Stimulated activated CD4-positive, alpha-beta T cell treated with anti-CD3 and anti-CD28 coated beads, Interleukin-12 subunit alpha, Interleukin-12 subunit beta, amount 100 ng/mL, for 24 hours (primary cell): ENCODE measurements around the gene LRBA.

Experiments
- DNase-seq, 2 experiments: peaks; one replicate each; pipeline ENCODE4 v3.0.0-alpha.2; 2020; ENCODE audit warnings: low read depth in 2 of 2

The LRBA gene

DNA sequence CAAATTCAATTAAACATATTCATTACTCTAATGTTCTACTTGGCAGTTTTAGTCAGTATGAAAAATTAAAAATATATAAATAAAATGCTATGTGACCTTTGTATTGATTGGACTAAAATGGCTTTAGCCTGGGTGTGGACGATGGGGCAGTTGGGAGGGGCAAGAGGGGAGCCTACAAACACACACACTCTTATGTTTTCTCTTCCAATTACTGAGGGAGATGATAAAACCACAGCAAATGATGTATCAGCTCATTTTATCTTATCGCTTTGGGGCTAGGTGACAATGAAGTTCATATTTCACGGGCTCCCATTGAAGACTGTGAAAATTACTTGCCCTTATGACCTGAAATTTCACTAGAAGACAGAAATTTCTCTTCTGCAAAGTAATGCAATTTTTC is 517.5 kb downstream of the LRBA start:
- no peak for DNase-seq

DNA sequence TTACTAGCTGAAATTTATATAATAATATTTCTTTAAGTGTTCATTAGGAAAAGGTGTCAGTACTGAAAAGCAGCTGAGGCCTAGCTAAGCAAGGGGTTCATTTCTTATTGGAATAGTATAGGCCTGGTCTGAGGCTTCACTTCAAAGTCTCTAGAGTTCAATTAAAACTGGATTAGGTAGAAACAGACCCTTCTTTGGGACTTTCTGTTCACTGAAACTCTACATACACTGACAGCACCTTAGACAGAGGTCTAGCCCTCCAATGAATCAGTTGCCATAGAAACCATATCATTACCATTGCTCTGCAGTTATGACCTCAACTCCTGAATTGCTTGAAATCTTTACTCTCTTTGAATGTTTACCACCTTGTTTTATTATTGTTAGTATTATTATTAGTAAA is 519.5 kb downstream of the LRBA start:
- DNase-seq: no peak

DNA sequence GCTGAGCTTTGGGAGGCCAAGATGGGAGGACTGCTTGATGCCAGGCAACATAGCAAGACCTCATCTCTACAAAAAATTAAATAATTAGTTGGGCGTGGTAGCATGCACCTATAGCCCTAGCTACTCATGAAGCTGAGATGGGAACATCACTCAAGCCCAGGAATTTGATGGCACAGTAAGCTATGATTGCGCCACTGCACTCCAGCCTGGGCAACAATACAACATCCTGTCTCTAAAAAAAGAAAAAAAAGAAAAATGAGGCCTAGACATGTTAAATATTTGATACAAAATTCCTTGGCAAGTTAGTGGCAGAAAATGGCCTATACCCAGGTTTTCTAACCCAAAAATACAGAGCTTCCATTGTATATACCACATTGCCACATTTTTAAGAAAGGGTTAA is 521.2 kb downstream of the LRBA start:
- no peak for DNase-seq

DNA sequence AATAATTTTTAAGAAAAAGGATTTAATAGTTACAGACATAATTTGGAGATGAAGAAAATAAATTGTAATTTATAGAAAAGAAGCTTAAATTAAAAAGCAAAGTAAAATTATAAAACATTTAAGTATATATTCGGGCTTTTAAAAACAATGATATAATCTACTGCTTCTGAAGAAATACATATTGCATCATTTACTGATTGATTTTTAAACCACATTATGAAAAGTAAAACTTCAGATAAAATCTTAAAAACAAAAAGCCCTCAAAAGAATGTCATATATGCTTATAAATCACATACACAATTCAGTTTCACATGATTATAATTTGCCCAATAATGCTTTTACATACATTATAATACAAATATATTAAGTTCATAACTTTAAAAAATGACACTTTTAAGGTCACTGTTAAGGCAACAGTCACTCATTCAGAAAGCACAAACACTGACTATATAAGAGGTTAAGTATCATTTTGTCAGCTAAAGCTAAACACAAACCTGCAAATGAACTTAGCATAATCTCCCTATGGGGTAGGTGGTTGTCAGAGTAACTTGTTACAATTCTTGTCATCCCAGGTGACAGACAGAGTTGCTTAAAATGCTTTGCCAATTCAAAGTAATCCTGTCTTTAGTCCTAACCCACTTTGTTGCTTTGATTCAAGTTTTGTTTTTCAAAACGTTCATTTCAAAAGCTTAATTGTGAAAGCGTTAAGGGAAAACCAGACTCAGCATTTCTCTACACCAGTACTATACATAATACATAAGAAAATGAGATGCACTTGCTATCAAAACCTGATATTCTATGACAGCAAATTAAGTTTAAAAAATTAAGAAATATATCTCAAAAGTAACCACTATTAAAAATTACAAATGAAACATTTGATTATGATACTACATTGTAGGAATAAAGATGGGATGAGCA is 523.7 kb downstream of the LRBA start:
- DNase-seq: no peak

DNA sequence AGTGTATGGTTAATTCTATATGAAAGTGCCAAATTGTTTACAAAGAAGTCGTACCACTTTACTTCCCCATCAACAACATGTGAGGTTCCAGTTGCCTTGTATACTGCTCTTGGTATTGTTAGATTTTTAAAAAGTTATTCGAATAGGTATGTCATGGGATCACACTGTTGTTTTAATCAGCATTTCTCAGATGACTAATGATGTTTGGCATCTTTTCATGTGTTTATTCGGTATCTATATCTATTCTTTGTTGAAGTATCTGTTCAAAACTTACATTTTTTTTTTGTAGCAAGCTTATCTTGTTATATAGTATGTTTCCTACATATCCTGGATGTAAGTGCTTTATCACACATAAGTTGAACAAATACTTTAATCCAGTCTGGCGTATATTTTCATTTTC is 532.5 kb downstream of the LRBA start:
- no peak for DNase-seq

DNA sequence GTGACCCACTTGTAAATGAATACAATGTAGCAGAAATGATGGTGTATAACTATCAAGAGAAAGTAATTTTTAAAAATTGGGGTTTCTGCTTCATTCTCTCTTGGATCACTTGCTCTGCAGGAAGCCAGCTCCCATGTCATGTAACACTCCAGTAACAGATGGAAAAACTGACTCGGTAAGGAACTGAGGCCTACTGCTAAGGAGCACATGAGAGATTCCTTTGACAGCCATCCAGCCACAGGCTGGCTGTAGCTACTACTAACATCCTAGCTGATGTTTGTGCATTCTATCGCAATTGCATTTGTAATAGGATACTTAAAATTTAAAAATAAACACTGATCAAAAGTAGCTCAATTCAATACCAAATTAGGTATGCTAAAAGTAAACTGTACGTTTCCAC is 535.4 kb downstream of the LRBA start:
- no peak for DNase-seq

DNA sequence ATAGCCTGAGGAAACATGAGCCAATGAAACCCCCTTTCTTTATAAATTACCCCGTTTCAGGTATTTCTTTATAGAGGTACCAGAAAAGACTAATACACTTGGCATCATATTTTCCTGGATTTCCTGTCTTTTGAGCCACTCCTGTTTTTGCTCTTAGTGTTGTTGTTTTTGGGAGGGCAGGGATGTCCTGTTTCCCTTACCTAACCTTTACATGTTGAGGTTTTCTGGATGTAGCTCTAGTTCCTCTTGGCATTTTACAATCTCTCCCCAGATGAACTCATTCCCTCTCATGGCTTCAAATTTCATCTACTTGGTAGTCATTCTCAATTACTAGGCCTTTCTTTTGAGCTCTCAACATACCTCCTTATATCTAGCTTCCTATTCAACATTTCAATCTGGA is 537.2 kb downstream of the LRBA start:
- no peak for DNase-seq

DNA sequence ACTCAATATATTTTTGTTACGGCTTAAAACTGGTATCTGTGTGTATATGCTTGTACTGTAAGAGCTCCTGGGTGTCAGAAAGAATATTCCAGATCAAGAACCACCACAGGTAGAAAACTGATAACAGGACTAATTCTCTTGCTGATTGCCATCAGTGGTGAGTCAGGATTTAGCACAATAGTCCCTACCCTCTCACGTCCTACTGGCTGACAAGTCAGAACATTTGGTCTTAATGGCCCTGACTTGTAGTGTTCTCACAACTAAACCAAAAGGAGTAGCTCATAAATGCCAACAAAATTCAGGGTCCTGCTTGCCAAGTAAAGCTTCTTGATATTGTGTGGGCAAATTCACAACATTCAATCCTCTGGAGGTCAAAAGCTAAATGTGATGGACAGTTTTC is 538.3 kb downstream of the LRBA start:
- no peak for DNase-seq

DNA sequence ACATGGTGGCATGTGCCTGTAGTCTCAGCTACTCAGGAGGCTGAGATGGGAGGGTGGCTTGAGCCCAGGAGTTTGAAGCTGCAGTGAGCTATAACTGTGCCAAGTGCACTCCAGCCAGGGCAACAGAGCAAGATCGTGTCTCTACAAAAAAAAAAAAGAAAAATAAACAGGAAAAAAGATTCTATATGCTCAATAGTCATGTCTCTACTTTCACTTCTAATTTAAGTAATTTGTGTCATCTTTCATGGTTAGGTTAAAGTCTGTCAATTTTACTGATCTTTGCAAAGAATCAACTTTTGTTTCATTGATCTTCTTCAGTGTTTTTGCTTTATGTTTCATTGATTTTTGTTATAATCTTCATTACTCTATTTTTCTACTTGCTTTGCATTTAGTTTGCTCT is 539.3 kb downstream of the LRBA start:
- no peak for DNase-seq

DNA sequence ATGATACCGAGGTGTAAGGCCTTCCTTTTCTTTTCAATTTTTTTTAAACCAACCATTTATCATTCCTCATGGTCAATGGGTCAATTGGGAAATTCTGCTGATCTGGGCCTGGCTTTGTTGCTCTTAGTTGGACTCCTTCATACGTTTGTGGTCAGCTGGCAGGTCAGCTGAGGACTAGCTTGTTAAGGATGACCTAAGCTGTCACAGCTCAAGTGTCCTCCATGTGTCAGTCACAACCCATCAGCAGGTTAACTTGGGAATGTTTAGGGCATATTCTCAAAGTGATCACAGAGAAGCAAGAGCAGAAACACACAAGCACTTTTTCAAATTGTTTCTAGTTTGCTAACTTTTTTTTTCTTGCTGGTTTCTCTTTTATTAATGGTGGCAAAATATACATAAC is 550.6 kb downstream of the LRBA start:
- DNase-seq: no peak

DNA sequence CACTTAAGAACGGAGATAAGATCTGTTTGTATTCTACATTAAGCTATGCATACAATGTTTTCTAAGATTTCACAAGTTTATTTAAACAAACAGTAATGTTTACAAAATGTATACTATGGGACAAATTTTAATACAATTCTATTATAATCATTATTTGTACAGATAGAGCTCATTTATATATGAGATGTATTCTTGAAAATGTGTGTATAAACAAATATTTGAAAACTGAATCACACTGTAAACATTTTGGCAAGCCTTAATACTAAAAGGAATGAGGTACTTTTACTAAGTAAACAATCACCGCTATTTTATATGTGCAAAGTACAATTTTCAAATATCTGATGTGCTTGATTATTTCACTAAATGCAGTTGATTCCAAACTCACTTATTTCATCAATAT is 552.3 kb downstream of the LRBA start:
- no peak for DNase-seq

DNA sequence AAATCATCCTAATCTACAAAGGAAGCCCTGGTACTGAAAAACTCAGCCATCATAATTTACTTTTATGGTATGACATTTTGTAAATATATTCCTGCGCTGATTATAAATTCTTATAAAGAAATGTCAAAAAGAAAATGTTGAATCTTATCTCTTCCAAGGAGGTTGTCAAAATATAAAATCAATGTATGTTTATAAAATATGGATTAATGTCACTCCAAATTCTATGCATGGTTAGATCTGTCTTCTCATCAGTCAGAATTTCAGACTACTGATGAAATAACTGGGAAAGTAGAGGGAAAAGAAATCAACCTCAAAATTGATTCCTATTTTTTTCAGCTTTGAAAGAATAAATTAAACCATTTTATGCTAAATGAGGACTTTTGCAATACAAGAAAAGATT is 553.1 kb downstream of the LRBA start:
- no peak for DNase-seq

DNA sequence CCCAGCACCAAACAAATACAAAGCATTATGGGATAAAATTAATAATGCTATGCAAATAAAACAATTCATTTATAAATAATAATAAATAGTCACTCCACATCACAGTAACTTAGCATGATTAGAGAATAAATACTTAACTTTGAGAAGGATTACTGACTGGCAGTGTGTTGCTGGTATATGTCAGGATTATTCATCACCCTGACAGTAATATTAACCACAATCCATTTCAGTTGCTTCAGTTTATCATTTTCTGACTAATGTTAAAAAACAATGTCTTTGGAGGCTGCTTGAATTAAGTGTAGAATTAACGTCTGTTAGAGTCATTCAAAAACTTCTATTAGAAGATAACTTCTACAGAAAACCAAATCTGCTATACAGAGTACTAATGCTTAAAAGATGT is 557.3 kb downstream of the LRBA start:
- no peak for DNase-seq

DNA sequence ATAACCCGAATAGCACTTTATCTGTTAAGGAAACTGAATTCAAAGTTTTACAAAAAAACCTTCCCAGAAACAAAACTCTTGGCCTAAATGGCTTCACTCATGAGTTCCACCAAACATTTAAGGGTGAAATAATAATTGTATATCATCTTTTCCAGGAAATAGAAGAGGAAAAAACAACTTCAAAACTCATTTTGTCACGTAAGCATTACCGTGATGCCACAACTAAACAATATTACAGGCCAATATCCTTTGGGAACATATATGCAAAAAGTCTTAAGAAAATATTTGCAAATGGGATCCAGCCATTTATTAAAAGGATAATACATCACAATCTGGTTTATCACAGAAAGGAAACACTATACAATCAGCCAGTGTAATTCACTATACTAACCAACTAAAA is 563.2 kb downstream of the LRBA start:
- no peak for DNase-seq

DNA sequence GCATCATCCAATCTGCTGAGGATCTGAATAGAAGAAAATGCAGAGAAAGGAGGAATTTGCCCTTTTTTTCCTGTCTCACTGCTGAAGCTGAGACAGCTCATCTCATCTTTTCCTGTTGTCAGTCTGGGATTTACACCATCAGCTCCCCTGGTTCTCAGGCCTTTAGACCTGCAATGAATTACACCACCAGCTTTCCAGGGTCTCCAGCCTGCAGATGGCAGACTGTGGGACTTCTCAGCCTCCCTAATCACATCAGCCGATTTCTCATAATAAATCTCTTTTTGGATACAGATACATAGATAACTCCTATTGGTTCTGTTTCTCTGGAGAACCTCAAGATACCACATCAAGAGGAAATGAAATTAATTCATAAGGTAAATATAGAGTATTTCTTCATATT is 567.7 kb downstream of the LRBA start:
- no peak for DNase-seq

DNA sequence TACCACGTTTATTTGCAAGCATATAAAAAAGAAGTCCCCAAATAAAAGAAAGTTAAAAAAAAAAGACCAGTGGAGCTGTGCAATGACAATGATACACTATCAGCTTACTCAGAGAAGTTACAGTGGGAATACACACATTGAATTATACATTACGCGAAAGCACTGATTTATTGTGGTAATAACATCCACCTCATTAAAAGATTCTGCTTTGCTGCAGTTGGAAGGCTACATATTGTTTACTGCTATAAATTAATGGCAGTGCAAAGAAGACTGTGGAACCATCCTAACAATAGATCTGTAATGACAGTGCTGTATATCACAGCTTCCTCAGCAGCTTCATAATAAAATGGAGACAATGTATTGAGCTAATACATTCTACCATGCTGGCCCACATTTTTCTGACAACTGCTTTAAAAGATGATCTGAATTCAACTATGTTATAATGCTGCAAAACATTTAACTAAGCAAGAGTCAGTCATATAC is 575.6 kb downstream of the LRBA start:
- DNase-seq: no peak

DNA sequence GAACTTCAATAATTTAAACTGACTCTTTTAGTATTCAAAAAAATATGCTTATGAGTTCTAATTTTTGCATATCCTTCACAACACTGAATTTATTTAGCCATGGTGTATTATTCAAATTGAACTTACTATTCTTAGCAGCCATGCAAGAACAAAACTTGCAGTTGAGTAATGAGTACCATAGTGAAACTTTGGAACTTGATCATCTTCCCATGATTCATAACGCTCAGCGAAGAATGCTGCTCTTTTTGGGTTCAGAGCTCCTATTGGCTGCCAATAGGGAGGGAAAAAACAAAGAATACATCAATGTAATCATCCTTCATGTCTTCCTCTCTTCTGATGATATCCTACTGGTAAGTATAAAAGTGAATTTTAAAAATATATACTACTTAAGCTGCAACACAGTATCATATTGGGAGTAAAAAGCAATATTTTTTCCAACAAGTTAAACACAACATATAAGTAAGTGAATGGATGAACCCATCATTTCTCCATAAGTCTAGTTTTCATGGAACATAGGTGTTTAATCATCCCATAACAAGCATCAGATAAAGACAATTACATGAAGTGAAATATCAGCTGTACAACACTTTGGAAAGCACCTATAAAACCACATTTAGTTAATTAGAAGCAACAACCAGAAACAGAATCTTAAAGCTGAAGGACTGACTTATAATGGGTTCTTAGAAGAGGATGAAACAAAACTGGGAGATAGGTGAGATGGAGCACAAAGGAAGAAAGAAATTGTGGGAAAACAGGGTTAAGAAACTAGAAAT is 578.3 kb downstream of the LRBA start:
- no peak for DNase-seq

DNA sequence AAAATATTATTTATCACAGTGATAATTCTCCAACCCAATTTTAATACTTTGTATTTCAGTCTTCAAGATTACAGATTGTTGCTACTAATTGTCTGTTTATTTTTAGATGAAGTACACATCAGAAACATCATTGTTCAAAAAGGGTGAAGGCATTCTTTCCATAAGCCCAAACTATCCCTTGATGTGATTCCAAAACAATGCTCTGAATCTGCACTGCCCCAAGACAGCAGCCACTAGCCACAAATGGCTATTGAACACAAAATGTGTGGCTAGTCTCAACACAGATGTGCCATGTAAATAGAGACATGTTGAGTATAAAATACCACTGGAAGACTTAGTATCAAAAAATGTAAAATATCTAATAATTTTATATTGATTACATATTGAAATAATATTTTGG is 583.9 kb downstream of the LRBA start:
- DNase-seq: no peak

DNA sequence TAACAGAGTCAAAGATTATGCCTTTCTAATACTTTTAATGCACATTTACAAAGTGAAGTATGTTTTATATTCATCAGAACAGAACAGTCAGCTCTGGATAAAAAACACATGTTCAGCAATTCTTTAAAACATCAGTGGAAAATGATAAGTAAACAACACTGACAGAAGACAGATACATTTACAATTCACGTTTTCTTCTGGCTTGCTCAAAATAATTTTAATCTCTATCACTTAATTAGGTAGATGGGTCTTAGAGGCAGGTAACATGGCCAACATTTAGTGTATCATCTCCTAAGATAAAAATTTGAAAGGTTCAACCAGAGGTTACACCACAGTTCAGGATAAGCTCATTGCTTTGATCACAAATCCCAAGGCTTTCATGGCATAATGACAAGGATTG is 589.9 kb downstream of the LRBA start:
- no peak for DNase-seq

DNA sequence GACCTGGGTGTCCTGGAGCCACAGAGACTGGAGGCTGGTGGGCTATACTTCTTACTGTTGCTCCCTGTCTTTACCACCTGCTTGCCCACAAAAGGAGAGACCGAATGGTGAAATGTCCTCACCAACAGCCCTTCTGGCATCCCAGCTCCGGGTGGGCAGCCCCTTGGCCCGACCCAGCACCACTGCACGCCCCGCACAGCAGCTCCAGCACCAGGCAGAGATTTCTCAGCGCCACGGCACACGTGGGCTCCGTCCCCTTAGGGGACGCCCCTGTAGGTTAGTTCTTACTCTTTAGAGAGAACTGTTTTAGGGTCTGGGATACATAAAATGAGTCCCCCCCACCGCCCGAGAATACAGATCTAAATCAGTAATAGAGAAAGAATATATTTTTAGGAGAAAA is 591.6 kb downstream of the LRBA start:
- DNase-seq: no peak

DNA sequence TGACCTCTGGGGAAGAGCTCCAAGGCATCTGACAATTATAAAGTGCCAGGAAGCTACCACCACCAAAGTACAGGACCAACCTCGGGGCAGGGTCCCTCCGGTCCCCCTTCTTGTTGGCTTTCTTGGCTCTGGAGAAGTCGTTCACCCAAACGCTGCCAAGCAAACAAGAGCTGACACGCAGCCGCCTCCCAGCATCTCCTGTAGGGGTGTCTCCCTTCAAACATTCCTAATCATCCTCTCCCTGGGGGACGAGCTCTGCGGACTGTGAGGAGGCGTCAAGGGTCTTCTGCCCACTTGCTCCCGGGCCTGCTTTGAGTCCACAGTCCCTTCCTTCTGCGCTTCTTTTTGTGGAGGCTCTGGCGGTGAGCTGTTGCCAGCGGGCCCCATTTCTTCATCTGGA is 592.0 kb downstream of the LRBA start:
- no peak for DNase-seq

DNA sequence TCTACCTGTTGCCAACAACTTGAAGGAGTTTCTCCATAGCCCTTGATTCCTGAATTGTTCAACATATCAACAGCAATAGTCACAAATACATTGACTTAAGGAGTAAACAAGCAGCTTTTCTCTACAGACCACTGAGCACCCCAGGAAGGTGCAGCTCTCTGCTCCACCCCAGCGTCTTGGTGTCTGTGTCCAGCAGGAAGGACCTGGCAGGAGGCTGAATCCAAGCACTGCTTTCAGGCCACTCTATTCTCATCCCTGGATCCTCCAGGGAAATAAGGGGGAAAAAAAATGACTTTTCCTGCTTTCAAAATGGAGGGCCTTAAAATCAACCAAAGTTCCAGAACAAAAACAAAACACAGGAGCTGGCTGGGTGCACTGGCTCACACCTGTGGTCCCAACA is 593.5 kb downstream of the LRBA start:
- DNase-seq: no peak

DNA sequence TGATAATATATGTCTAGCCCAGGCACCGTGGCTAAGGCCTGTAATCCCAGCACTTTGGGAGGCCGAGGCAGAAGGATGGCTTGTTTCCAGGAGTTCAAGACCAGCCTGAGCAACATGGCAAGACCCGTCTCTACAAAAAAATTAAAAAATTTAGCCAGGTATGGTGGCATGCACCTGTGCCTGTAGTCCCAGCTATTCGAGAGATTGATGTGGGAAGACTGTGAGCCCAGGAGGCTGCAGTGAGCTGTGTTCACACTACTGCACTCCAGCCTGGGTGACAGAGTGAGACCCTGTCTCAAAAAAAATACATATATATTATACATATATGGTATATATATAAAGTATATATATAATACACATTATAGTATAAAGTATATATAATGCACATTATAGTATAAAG is 595.1 kb downstream of the LRBA start:
- no peak for DNase-seq
